Ectodermal cell (in vitro differentiated cells): ENCODE measurements around the gene INSYN2A. TPM values are rescaled to one million over a fixed set of nuclear protein-coding genes. Genes with fewer than 3 reads are reported as not detected.

Experiments used
- H3K27ac ChIP-seq: 2 replicates; pipeline ENCODE4 v1.7.0; 2013; ENCODE audit warnings: mild to moderate bottlenecking, low read depth, low read length; ENCODE audit not compliant: insufficient read depth, poor library complexity, severe bottlenecking
- H3K27me3 ChIP-seq: 2 replicates; pipeline ENCODE4 v1.7.0; 2013; ENCODE audit warnings: mild to moderate bottlenecking, low read length; ENCODE audit not compliant: insufficient read depth, control insufficient read depth, poor library complexity, severe bottlenecking
- H3K36me3 ChIP-seq: one replicate; pipeline ENCODE4 v1.7.0; 2013; ENCODE audit warnings: low read length; ENCODE audit not compliant: control insufficient read depth, insufficient read depth
- H3K4me1 ChIP-seq: one replicate; pipeline ENCODE4 v1.7.0; 2013; ENCODE audit warnings: low read length; ENCODE audit not compliant: control insufficient read depth, insufficient read depth
- H3K4me3 ChIP-seq: 2 replicates; pipeline ENCODE4 v1.7.0; 2013; ENCODE audit warnings: low read depth, low read length, control low read depth; ENCODE audit not compliant: insufficient read depth
- H3K9me3 ChIP-seq: 2 replicates; pipeline ENCODE4 v1.7.0; 2013; ENCODE audit warnings: mild to moderate bottlenecking, low read length, moderate library complexity; ENCODE audit not compliant: control insufficient read depth
- WGBS, 2 experiments: methylation state at CpG; one replicate each; pipeline ENCODE4 v1.1.7; 2013; ENCODE audit warnings: missing lambda C conversion rate in 2 of 2; 5-methylcytosine and 5-hydroxymethylcytosine counted together
- polyA plus RNA-seq, 4 experiments: library from polyadenylated mRNA; stranded (reverse); fragments of 50-300 nt; gene quantifications; one replicate each; pipeline ENCODE4 v1.2.3, GENCODE V29; 2013

INSYN2A gene
- 0.19 TPM for polyA plus RNA-seq (2013, experiment 1 of 4)
- 0.04 TPM for polyA plus RNA-seq (2013, experiment 2 of 4)
- polyA plus RNA-seq (2013, experiment 3 of 4) = not detected
- not detected for polyA plus RNA-seq (2013, experiment 4 of 4)

- no peaks in the 10 kb centered on the region for H3K36me3 ChIP-seq
- no peaks in the 10 kb centered on the region for H3K9me3 ChIP-seq
- 2% methylated on average over 58 to 80 of the region's 81 CpGs for WGBS, 2 experiments
- peaks cover 6% of the 10 kb centered on the region for H3K4me1 ChIP-seq
- peaks cover 57% of the 10 kb centered on the region for H3K27me3 ChIP-seq
- peak within 1 kb of the TSS; percentile 46 for H3K4me3 ChIP-seq
- no peak within 1 kb of the TSS for H3K27ac ChIP-seq
Observed at GRCh38 chr10:127196282-127197153, at the start of gene INSYN2A. Gene INSYN2A, minus strand, starts transcription at chr10:127196591. Its CDS starts 20,196 bp downstream, at chr10:127176395.

- Histone ChIP-seq H3K27me3 (no peaks in the 10 kb centered on the region), H3K4me3 (no peak overlapping the region), H3K4me1 (no peaks in the 10 kb centered on the region), H3K36me3 (peaks cover 4% of the 10 kb centered on the region), H3K9me3 (no peaks in the 10 kb centered on the region), H3K27ac (no peak overlapping the region)
- 87 to 91% methylated on average over 10 of the region's 10 CpGs for WGBS, 2 experiments
Observed at GRCh38 chr10:127245456-127245855, 49.1 kb upstream of the INSYN2A start.

- WGBS, 2 experiments = 37 to 47% methylated on average over 3 of the region's 4 CpGs
- no peaks in the 10 kb centered on the region for H3K9me3 ChIP-seq
Observed at GRCh38 chr10:127243490-127244272, 47.3 kb upstream of the INSYN2A start.

GRCh38 chr10:127242914-127243313 lies 46.5 kb upstream of the INSYN2A start:
- H3K27me3 ChIP-seq = no peaks in the 10 kb centered on the region
- H3K9me3 ChIP-seq = no peaks in the 10 kb centered on the region
- no peak overlapping the region for H3K27ac ChIP-seq
- no peaks in the 10 kb centered on the region for H3K4me1 ChIP-seq
- no peaks in the 10 kb centered on the region for H3K36me3 ChIP-seq
- H3K4me3 ChIP-seq = no peak overlapping the region
- 92 to 93% methylated on average over 3 of the region's 3 CpGs for WGBS, 2 experiments

More at GRCh38 chr10:127243490-127244272, 47.3 kb upstream of the INSYN2A start:
- Histone ChIP-seq H3K36me3 (peaks cover 2% of the 10 kb centered on the region), H3K27ac (no peak overlapping the region), H3K4me3 (no peak overlapping the region), H3K27me3 (no peaks in the 10 kb centered on the region), H3K4me1 (no peaks in the 10 kb centered on the region)

- H3K4me3 ChIP-seq = no peak overlapping the region
- WGBS, 2 experiments = 94 to 96% methylated on average over 3 of the region's 3 CpGs
- H3K27me3 ChIP-seq = no peaks in the 10 kb centered on the region
- H3K36me3 ChIP-seq = no peaks in the 10 kb centered on the region
- no peaks in the 10 kb centered on the region for H3K4me1 ChIP-seq
- no peak overlapping the region for H3K27ac ChIP-seq
- no peaks in the 10 kb centered on the region for H3K9me3 ChIP-seq
Observed at GRCh38 chr10:127236266-127236665, 39.9 kb upstream of the INSYN2A start.

- Histone ChIP-seq H3K27ac (no peak overlapping the region), H3K36me3 (no peaks in the 10 kb centered on the region), H3K27me3 (no peaks in the 10 kb centered on the region), H3K4me3 (no peak overlapping the region), H3K4me1 (no peaks in the 10 kb centered on the region), H3K9me3 (no peaks in the 10 kb centered on the region)
- 100% methylated on average over 1 of the region's 1 CpG; no CpG with 5 or more reads in 1 of the 2 experiments for WGBS, 2 experiments
Observed at GRCh38 chr10:127234306-127234800, 38.0 kb upstream of the INSYN2A start.

- 85 to 87% methylated on average over 12 of the region's 12 CpGs for WGBS, 2 experiments
Observed at GRCh38 chr10:127228195-127228787, 31.9 kb upstream of the INSYN2A start.

GRCh38 chr10:127227663-127228062 lies 31.3 kb upstream of the INSYN2A start:
- Histone ChIP-seq H3K4me1 (no peaks in the 10 kb centered on the region), H3K9me3 (no peaks in the 10 kb centered on the region), H3K27me3 (no peaks in the 10 kb centered on the region), H3K27ac (no peak overlapping the region), H3K4me3 (no peak overlapping the region), H3K36me3 (no peaks in the 10 kb centered on the region)
- WGBS, 2 experiments = 90 to 94% methylated on average over 1 of the region's 1 CpG

More at GRCh38 chr10:127228195-127228787, 31.9 kb upstream of the INSYN2A start:
- no peaks in the 10 kb centered on the region for H3K4me1 ChIP-seq
- H3K9me3 ChIP-seq = no peaks in the 10 kb centered on the region
- no peak overlapping the region for H3K27ac ChIP-seq
- no peaks in the 10 kb centered on the region for H3K27me3 ChIP-seq
- H3K36me3 ChIP-seq = no peaks in the 10 kb centered on the region
- no peak overlapping the region for H3K4me3 ChIP-seq

GRCh38 chr10:127227027-127227426 lies 30.6 kb upstream of the INSYN2A start:
- 95 to 96% methylated on average over 10 of the region's 10 CpGs for WGBS, 2 experiments
- H3K36me3 ChIP-seq = no peaks in the 10 kb centered on the region
- no peaks in the 10 kb centered on the region for H3K9me3 ChIP-seq
- no peaks in the 10 kb centered on the region for H3K27me3 ChIP-seq
- H3K4me3 ChIP-seq = no peak overlapping the region
- H3K4me1 ChIP-seq = no peaks in the 10 kb centered on the region
- no peak overlapping the region for H3K27ac ChIP-seq
